Panc1 (cell line): Measurements from ENCODE around the gene ZBTB20. TPM values are rescaled to one million over a fixed set of nuclear protein-coding genes. Genes with fewer than 3 reads are reported as not detected.

Source experiments
- ATAC-seq: fragments of 200-7000 bp; cut with Tn5 transposase; 2 replicates; pipeline ENCODE4 v1.9.1; 2020; ENCODE audit warnings: mild to moderate bottlenecking, moderate library complexity
- BruUV-seq: library from RNA; stranded (reverse); fragments of 400-500 nt; replicated peaks from 2 replicates; lab custom pipeline; 2021; lab: Mats Ljungman, UMichigan
- CTCF ChIA-PET: fragments of 300-600 bp; sonication (Branson Sonifier 250); formaldehyde crosslinking; loops from one replicate; lab custom pipeline; 2022; ENCODE audit warnings: antibody characterized with exemption; lab: Charles Lee
- POLR2A ChIA-PET: fragments of 300-600 bp; sonication (Branson Sonifier 250); formaldehyde crosslinking; loops from one replicate; lab custom pipeline; 2022; ENCODE audit warnings: antibody characterized with exemption; lab: Charles Lee
- DNase-seq: peaks from one replicate; pipeline ENCODE4 v3.0.0-alpha.2; 2010; ENCODE audit warnings: low read depth, low spot score
- H3K27ac ChIP-seq: 2 replicates; pipeline ENCODE4 v1.5.1; 2011; ENCODE audit warnings: mild to moderate bottlenecking, low read length, inconsistent platforms
- H3K27me3 ChIP-seq: fragments of 200-500 bp; sonication (Bioruptor generic); 2 replicates; pipeline ENCODE4 v1.6.0; 2014; ENCODE audit warnings: low read length, inconsistent platforms; ENCODE audit not compliant: control insufficient read depth, insufficient read depth
- H3K36me3 ChIP-seq: fragments of 200-500 bp; sonication (Bioruptor generic); 2 replicates; pipeline ENCODE4 v1.5.1; 2014; ENCODE audit warnings: inconsistent platforms, mild to moderate bottlenecking, low read length, moderate library complexity; ENCODE audit not compliant: control insufficient read depth, insufficient read depth
- H3K4me1 ChIP-seq: 2 replicates; pipeline ENCODE4 v1.5.1; 2011; ENCODE audit warnings: inconsistent platforms, mild to moderate bottlenecking, low read length, moderate library complexity; ENCODE audit not compliant: control insufficient read depth, insufficient read depth
- H3K4me3 ChIP-seq, 2 experiments: 2 replicates each; pipeline ENCODE4 v1.5.1; 2011 to 2012; ENCODE audit warnings: low read depth in 2 of 2, low read length in 2 of 2, mild to moderate bottlenecking in 2 of 2, inconsistent platforms in 1 of 2, moderate library complexity in 1 of 2
- H3K9me3 ChIP-seq: fragments of 200-500 bp; sonication (Bioruptor generic); 2 replicates; pipeline ENCODE4 v1.5.1; 2014; ENCODE audit warnings: low read depth, mild to moderate bottlenecking, inconsistent platforms, low read length, moderate library complexity; ENCODE audit not compliant: control insufficient read depth, insufficient read depth
- POLR2AphosphoS5 ChIP-seq: IDR thresholded peaks from 2 replicates; pipeline ENCODE4 v1.6.1; 2012; ENCODE audit warnings: mild to moderate bottlenecking, low read depth, low read length, moderate library complexity
- SIN3A ChIP-seq: IDR thresholded peaks from 2 replicates; pipeline ENCODE4 v1.6.1; 2012; ENCODE audit warnings: low read depth, mild to moderate bottlenecking, low read length, moderate library complexity, borderline replicate concordance; ENCODE audit not compliant: insufficient read depth
- TCF7L2 ChIP-seq: IDR thresholded peaks from 2 replicates; pipeline ENCODE4 v1.6.1; 2011; ENCODE audit warnings: mild to moderate bottlenecking, low read depth, low read length, inconsistent platforms
- in situ Hi-C: cut with HindIII; loops from 2 replicates; pipeline ENCODE4 v1.10.0; 2016; ENCODE audit warnings: low sequenced_read_pairs, low pct_unique_long_range_greater_than_20kb
- intact Hi-C: fragments of 100-400 bp; cut with micrococcal nuclease; formaldehyde crosslinking; loops from one replicate; pipeline ENCODE4 v1.10.0; 2022; ENCODE audit not compliant: unreplicated experiment
- total RNA-seq: library from RNA; stranded (reverse); gene quantifications from one replicate; pipeline ENCODE4 v1.2.1, GENCODE V29; 2021; ENCODE audit not compliant: unreplicated experiment
- TF ChIP-seq, protein P1 (sequence below), 2 experiments: IDR thresholded peaks; 2 replicates each; pipeline ENCODE4 v1.6.1; 2011 to 2012; ENCODE audit warnings: low read depth in 2 of 2, control low read depth in 1 of 2, low read length in 1 of 2, mild to moderate bottlenecking in 1 of 2, moderate library complexity in 1 of 2; ENCODE audit not compliant: insufficient read depth in 1 of 2
- TF ChIP-seq, protein P2 (sequence below): fragments of 450-650 bp; IDR thresholded peaks from 2 replicates; pipeline ENCODE4 v1.5.1; 2017; ENCODE audit warnings: mild to moderate bottlenecking

ZBTB20 gene
- total RNA-seq, 1 experiment from 2014 or later: 4.1 TPM

DNA sequence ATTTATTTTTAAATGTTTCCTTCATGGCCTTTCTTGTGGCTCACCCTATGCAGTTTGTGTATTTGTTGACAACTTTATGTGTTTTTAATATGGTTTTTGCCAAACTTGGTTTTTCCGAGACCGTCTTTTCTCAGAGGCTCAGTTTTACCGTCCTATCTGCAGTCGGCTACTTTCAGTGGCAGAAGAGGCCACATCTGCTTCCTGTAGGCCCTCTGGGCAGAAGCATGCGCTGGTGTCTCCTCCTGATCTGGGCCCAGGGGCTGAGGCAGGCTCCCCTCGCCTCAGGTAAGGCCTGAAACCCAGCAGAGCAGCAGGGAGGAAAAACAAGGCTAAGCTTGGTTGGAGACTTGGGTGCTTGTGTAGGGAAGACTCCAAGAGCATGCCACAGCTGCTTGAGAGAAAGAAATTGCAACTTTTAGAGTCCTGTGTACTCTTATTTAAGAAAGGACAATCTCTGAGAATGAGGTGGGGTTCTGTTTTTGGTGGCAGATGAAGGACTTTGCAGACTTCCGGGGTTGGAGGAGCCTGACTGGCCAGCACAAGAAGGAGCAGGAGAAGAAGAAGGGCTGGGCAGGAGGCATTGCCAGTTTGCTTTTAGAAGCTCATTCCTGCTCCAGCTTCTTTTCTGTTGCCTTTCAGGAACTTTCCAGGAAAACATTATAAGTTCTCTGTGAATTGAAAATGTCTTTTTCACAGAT, 853.1 kb downstream of the ZBTB20 start, which contains the start of gene TIGIT:
Gene TIGIT, plus strand, starts transcription at position 191 of the 698 bp plus-strand sequence. Its CDS starts 34 bp downstream, at position 225.
- ATAC-seq (no peak), DNase-seq (no peak)
- no TSS peak for BruUV-seq
- Histone ChIP-seq H3K36me3 (no peaks in the 10 kb centered on the region), H3K4me1 (no peaks in the 10 kb centered on the region), H3K4me3 (no peak within 1 kb of the TSS), H3K27me3 (no peaks in the 10 kb centered on the region), H3K27ac (no peak within 1 kb of the TSS), H3K9me3 (no peaks in the 10 kb centered on the region)
- ChIA-PET CTCF (no interaction called here), POLR2A (no interaction called here)
- TF ChIP-seq TCF7L2: no peak
- TF ChIP-seq, protein P1, sequence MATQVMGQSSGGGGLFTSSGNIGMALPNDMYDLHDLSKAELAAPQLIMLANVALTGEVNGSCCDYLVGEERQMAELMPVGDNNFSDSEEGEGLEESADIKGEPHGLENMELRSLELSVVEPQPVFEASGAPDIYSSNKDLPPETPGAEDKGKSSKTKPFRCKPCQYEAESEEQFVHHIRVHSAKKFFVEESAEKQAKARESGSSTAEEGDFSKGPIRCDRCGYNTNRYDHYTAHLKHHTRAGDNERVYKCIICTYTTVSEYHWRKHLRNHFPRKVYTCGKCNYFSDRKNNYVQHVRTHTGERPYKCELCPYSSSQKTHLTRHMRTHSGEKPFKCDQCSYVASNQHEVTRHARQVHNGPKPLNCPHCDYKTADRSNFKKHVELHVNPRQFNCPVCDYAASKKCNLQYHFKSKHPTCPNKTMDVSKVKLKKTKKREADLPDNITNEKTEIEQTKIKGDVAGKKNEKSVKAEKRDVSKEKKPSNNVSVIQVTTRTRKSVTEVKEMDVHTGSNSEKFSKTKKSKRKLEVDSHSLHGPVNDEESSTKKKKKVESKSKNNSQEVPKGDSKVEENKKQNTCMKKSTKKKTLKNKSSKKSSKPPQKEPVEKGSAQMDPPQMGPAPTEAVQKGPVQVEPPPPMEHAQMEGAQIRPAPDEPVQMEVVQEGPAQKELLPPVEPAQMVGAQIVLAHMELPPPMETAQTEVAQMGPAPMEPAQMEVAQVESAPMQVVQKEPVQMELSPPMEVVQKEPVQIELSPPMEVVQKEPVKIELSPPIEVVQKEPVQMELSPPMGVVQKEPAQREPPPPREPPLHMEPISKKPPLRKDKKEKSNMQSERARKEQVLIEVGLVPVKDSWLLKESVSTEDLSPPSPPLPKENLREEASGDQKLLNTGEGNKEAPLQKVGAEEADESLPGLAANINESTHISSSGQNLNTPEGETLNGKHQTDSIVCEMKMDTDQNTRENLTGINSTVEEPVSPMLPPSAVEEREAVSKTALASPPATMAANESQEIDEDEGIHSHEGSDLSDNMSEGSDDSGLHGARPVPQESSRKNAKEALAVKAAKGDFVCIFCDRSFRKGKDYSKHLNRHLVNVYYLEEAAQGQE (IDR thresholded peaks at IDR 0.05; ENCODE audit: insufficient read depth in 1 of 2, low read depth in 2 of 2, low read length in 1 of 2): no peak
- TF ChIP-seq POLR2AphosphoS5: no peak
- TF ChIP-seq SIN3A: no peak
- TF ChIP-seq, protein P2, sequence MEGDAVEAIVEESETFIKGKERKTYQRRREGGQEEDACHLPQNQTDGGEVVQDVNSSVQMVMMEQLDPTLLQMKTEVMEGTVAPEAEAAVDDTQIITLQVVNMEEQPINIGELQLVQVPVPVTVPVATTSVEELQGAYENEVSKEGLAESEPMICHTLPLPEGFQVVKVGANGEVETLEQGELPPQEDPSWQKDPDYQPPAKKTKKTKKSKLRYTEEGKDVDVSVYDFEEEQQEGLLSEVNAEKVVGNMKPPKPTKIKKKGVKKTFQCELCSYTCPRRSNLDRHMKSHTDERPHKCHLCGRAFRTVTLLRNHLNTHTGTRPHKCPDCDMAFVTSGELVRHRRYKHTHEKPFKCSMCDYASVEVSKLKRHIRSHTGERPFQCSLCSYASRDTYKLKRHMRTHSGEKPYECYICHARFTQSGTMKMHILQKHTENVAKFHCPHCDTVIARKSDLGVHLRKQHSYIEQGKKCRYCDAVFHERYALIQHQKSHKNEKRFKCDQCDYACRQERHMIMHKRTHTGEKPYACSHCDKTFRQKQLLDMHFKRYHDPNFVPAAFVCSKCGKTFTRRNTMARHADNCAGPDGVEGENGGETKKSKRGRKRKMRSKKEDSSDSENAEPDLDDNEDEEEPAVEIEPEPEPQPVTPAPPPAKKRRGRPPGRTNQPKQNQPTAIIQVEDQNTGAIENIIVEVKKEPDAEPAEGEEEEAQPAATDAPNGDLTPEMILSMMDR: no peak
- in situ Hi-C loops: no loop called here
- intact Hi-C loops: no loop called here

DNA sequence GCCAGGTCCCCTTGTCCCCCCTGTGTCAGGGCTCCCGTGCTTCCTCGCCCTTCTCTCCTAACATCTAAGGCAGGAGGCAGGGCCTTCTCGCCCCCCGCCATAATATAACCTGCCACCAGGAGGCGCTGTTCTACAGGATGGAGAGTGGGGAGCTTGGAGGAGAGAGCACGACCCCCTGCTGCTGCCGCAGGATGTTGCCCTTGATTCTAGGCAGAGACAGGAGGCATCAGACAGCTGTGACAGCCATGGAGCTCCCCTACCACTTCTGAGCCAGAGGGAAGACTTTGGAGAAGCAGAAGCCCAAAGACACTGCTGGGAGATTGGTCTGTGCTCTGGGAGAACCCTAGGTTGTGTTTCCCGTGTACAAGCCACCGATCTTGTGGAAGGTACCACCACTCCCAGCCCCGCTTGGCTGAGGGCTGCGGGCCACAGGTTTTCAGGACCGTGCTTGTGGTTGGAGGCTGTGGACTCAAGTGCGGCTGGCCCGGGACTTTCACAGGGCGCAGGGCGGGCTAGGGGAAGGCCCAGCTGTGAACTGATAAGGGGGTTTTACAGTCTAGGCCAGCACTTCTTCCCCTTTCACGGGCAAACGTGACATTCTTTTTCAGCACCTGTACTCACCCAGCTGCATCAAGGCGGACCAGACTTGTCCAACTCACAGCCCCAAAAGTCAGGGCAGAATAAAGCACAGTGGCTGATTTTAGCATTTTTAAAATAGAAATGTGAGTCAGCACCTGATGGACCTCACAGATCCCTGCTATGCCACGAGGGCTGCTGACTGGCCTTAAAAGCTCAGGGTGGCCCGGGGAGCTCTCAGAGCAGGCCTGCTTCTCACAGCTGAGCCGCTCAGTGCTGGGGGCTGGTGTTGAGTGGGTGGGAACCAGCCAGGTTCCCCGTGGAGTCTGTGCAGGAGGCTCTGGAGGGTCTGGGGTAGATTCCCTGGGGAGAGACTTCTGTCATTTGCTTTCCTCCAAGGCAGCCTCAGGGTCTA, 855.9 kb downstream of the ZBTB20 start:
- in situ Hi-C loops (no loop called here), intact Hi-C loops (no loop called here)
- DNase-seq (peak; percentile 24), ATAC-seq (peak; percentile 58)
- no peaks in the 10 kb centered on the region for H3K9me3 ChIP-seq
- H3K27me3 ChIP-seq: no peaks in the 10 kb centered on the region
- ChIA-PET POLR2A (no interaction called here), CTCF (no interaction called here)
- BruUV-seq: no TSS peak
- no peaks in the 10 kb centered on the region for H3K4me1 ChIP-seq
- H3K27ac ChIP-seq: no peak overlapping the region
- TF ChIP-seq, protein P1 (IDR thresholded peaks at IDR 0.05; ENCODE audit: insufficient read depth in 1 of 2, low read depth in 2 of 2, low read length in 1 of 2): no peak
- no peak for TF ChIP-seq SIN3A
- TF ChIP-seq, protein P2: peak; percentile 85
- no peaks in the 10 kb centered on the region for H3K36me3 ChIP-seq
- no peak overlapping the region for H3K4me3 ChIP-seq
